Measurements from ENCODE around the gene SASS6. TPM values are rescaled to one million over a fixed set of nuclear protein-coding genes. Genes with fewer than 3 reads are reported as not detected.

Gene SASS6
- polyA plus RNA-seq, 1 of the 3 experiments (the other 2 are of a cell fraction) = 0.48 TPM

DNA sequence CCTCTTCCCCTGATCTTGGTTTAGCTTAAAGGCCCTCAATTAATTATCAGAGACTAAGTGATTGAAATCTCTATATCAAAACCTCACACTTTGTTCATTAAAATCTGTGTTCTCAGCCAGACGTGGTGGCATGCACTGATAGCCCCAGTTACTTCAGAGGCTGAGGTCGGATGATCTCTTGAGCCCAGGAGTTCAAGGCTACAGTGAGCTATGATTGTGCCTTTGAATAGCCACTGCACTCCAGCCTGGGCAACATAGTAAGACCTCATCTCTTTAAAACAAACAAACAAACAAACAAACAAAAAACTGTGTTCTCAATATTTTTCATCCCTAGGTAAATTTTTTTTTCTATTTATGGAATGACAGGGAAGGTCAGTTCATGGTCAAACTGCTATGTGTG is 18.9 kb upstream of the SASS6 start:
- TF ChIP-seq, protein P1, sequence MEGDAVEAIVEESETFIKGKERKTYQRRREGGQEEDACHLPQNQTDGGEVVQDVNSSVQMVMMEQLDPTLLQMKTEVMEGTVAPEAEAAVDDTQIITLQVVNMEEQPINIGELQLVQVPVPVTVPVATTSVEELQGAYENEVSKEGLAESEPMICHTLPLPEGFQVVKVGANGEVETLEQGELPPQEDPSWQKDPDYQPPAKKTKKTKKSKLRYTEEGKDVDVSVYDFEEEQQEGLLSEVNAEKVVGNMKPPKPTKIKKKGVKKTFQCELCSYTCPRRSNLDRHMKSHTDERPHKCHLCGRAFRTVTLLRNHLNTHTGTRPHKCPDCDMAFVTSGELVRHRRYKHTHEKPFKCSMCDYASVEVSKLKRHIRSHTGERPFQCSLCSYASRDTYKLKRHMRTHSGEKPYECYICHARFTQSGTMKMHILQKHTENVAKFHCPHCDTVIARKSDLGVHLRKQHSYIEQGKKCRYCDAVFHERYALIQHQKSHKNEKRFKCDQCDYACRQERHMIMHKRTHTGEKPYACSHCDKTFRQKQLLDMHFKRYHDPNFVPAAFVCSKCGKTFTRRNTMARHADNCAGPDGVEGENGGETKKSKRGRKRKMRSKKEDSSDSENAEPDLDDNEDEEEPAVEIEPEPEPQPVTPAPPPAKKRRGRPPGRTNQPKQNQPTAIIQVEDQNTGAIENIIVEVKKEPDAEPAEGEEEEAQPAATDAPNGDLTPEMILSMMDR (IDR thresholded peaks at IDR 0.05) = no peak
- no peak for TF ChIP-seq TEAD4 (IDR thresholded peaks at IDR 0.05; ENCODE audit: borderline replicate concordance, insufficient read depth)
- TF ChIP-seq, protein P2, sequence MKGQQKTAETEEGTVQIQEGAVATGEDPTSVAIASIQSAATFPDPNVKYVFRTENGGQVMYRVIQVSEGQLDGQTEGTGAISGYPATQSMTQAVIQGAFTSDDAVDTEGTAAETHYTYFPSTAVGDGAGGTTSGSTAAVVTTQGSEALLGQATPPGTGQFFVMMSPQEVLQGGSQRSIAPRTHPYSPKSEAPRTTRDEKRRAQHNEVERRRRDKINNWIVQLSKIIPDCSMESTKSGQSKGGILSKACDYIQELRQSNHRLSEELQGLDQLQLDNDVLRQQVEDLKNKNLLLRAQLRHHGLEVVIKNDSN (IDR thresholded peaks at IDR 0.05; ENCODE audit: borderline replicate concordance, low read depth) = no peak
- no peak for TF ChIP-seq RXRA (IDR thresholded peaks at IDR 0.05; ENCODE audit: borderline replicate concordance, low read depth)
- no peak for TF ChIP-seq YY1 (IDR thresholded peaks at IDR 0.05; ENCODE audit: low read depth)
- no peak for TF ChIP-seq EZH2phosphoT487 (IDR thresholded peaks at IDR 0.05; ENCODE audit: borderline replicate concordance, low read depth)
- no peak for TF ChIP-seq RAD21 (IDR thresholded peaks at IDR 0.05; ENCODE audit: low read length)
- no peak for TF ChIP-seq TAF1 (IDR thresholded peaks at IDR 0.05; ENCODE audit: borderline replicate concordance, low read depth, low read length)
- TF ChIP-seq, protein P3, sequence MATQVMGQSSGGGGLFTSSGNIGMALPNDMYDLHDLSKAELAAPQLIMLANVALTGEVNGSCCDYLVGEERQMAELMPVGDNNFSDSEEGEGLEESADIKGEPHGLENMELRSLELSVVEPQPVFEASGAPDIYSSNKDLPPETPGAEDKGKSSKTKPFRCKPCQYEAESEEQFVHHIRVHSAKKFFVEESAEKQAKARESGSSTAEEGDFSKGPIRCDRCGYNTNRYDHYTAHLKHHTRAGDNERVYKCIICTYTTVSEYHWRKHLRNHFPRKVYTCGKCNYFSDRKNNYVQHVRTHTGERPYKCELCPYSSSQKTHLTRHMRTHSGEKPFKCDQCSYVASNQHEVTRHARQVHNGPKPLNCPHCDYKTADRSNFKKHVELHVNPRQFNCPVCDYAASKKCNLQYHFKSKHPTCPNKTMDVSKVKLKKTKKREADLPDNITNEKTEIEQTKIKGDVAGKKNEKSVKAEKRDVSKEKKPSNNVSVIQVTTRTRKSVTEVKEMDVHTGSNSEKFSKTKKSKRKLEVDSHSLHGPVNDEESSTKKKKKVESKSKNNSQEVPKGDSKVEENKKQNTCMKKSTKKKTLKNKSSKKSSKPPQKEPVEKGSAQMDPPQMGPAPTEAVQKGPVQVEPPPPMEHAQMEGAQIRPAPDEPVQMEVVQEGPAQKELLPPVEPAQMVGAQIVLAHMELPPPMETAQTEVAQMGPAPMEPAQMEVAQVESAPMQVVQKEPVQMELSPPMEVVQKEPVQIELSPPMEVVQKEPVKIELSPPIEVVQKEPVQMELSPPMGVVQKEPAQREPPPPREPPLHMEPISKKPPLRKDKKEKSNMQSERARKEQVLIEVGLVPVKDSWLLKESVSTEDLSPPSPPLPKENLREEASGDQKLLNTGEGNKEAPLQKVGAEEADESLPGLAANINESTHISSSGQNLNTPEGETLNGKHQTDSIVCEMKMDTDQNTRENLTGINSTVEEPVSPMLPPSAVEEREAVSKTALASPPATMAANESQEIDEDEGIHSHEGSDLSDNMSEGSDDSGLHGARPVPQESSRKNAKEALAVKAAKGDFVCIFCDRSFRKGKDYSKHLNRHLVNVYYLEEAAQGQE (IDR thresholded peaks at IDR 0.05; ENCODE audit: low read depth, low read length) = no peak
- TF ChIP-seq POLR2AphosphoS5 (IDR thresholded peaks at IDR 0.05; ENCODE audit: low read depth, low read length) = no peak
- TF ChIP-seq SIN3A (IDR thresholded peaks at IDR 0.05; ENCODE audit: borderline replicate concordance, low read depth, low read length) = no peak
- Histone ChIP-seq H3K9me3 (no peaks in the 10 kb centered on the region), H3K79me2 (ENCODE audit: insufficient read depth) (no peaks in the 10 kb centered on the region), H3K9me2 (no peaks in the 10 kb centered on the region), H3K9ac (no peak overlapping the region), H4K20me1 (ENCODE audit: insufficient read depth) (no peaks in the 10 kb centered on the region), H3F3A (replicated peaks; ENCODE audit: insufficient read depth) (no peaks in the 10 kb centered on the region), H2AFZ (ENCODE audit: low read depth) (no peak overlapping the region), H3K4me2 (no peak overlapping the region), H3K27ac (ENCODE audit: low read depth in 2 of 2, low read length in 1 of 2) (no peak overlapping the region), H3K4me1 (ENCODE audit: control insufficient read depth in 1 of 2, insufficient read depth in 2 of 2, low read depth in 1 of 2, low read length in 1 of 2) (no peaks in the 10 kb centered on the region), H3K4me3 (ENCODE audit: low read depth in 2 of 2, low read length in 1 of 2) (no peak overlapping the region), H3K27me3 (ENCODE audit: insufficient read depth) (no peaks in the 10 kb centered on the region), H3K36me3 (replicated peaks in 1 of 2; ENCODE audit: control insufficient read depth in 1 of 2, insufficient read depth in 2 of 2, low read length in 1 of 2) (peaks cover 37 to 40% of the 10 kb centered on the region in 2 experiments)
- WGBS (ENCODE audit: low lambda C conversion rate) = 77% methylated on average over 2 of the region's 2 CpGs
- ChIA-PET POLR2A (no interaction called here), CTCF (interaction anchor here (0.8 kb wide), 1 partner anchor 12 kb away, joined by 4 read pairs; no protein-coding TSS in a partner anchor)
- no peak for DNase-seq
